Smooth muscle cell (in vitro differentiated cells): ENCODE results near the gene TYROBP. TPM values are rescaled to one million over a fixed set of nuclear protein-coding genes. Genes with fewer than 3 reads are reported as not detected.

Experiments
- DNase-seq: peaks from one replicate; lab custom pipeline; 2025; ENCODE audit not compliant: unreplicated experiment; lab: John Stamatoyannopoulos, UW
- H2AFZ ChIP-seq: fragments of 200-600 bp; sonication (generic); 2 replicates; pipeline ENCODE4 v1.6.0; 2016; ENCODE audit warnings: antibody characterized with exemption, low read depth, mild to moderate bottlenecking
- H3F3A ChIP-seq: fragments of 200-600 bp; sonication (generic); 2 replicates; pipeline ENCODE4 v1.6.0; 2017; ENCODE audit warnings: antibody characterized with exemption, low read depth
- H3K27ac ChIP-seq: fragments of 200-600 bp; sonication (generic); 2 replicates; pipeline ENCODE4 v1.5.1; 2016; ENCODE audit warnings: low read depth, mild to moderate bottlenecking
- H3K27me3 ChIP-seq: fragments of 200-600 bp; sonication (generic); 2 replicates; pipeline ENCODE4 v1.6.1; 2016; ENCODE audit warnings: low read depth, mild to moderate bottlenecking
- H3K36me3 ChIP-seq: fragments of 200-600 bp; sonication (generic); 2 replicates; pipeline ENCODE4 v1.5.1; 2016; ENCODE audit warnings: low read depth
- H3K4me1 ChIP-seq: fragments of 200-600 bp; sonication (generic); 2 replicates; pipeline ENCODE4 v1.5.1; 2016; ENCODE audit warnings: low read depth
- H3K4me2 ChIP-seq: fragments of 200-600 bp; sonication (generic); 2 replicates; pipeline ENCODE4 v1.6.0; 2016; ENCODE audit warnings: mild to moderate bottlenecking
- H3K4me3 ChIP-seq: fragments of 200-600 bp; sonication (generic); 2 replicates; pipeline ENCODE4 v1.5.1; 2016; ENCODE audit warnings: mild to moderate bottlenecking
- H3K79me2 ChIP-seq: fragments of 200-600 bp; sonication (generic); 2 replicates; pipeline ENCODE4 v1.6.0; 2016; ENCODE audit warnings: low read depth, mild to moderate bottlenecking
- H3K9ac ChIP-seq: fragments of 200-600 bp; sonication (generic); 2 replicates; pipeline ENCODE4 v1.6.0; 2016; ENCODE audit warnings: low read depth
- H3K9me3 ChIP-seq: fragments of 200-600 bp; sonication (generic); replicated peaks from 2 replicates; pipeline ENCODE4 v1.5.1; 2016; ENCODE audit warnings: low read depth
- H4K20me1 ChIP-seq: fragments of 200-600 bp; sonication (generic); 2 replicates; pipeline ENCODE4 v1.6.0; 2016; ENCODE audit warnings: low read depth
- WGBS: methylation state at CpG from one replicate; pipeline ENCODE4 v1.1.7; 2016; ENCODE audit warnings: low lambda C conversion rate; 5-methylcytosine and 5-hydroxymethylcytosine counted together
- polyA plus RNA-seq: library from polyadenylated mRNA; unstranded; fragments of >200 nt; fragmentation: Nextera tagmentation; extraction: Ambion mirVana; gene quantifications from 2 replicates; pipeline ENCODE4 v1.2.1, GENCODE V29; 2016
- total RNA-seq: library from RNA; depleted of rRNA; stranded (reverse); fragments of >200 nt; gene quantifications from 2 replicates; pipeline ENCODE4 v1.2.3, GENCODE V29; 2014
- TF ChIP-seq, protein P1 (sequence below): fragments of 200-600 bp; sonication (generic); IDR thresholded peaks from 2 replicates; pipeline ENCODE4 v1.5.1; 2017; ENCODE audit warnings: borderline replicate concordance, mild to moderate bottlenecking, antibody characterized with exemption; ENCODE audit not compliant: insufficient read depth, poor library complexity, severe bottlenecking

Gene TYROBP
- total and polyA plus RNA-seq, 2 experiments from 2014 or later: not detected

DNA sequence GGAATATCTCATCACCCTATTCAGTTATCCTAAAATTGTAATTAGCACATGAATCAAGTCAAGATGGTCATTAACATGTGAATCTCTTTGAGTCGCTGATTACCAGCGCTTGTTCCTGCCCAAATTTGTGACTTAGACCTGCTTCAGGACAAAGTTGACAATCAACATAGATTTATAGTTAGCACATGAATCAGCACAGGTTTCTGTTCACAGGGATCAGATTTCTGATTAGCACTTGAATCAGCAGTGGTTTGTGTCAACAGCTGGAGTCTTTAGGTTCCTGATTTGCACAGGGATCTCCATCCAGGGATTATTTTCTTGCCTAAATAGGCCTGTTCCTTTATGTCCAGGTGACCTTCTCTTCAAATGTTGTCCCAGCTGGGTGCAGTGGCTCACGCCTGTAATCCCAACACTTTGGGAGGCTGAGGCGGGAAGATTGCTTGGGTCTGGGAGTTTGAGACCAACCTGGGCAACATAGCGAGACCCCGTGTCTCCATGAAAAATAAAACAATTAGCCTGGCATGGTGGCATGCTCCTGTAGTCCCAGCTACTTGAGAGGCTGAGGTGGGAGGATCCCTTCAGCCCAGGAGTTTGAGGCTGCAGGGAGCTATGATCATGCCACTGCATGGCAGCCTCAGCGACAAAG is 24.3 kb upstream of the TYROBP start:
- Histone ChIP-seq H3K27me3 (no peaks in the 10 kb centered on the region), H3K4me1 (peaks cover 13% of the 10 kb centered on the region), H3K4me2 (no peak overlapping the region), H3K79me2 (peaks cover 12% of the 10 kb centered on the region), H3K4me3 (no peak overlapping the region), H4K20me1 (peaks cover 6% of the 10 kb centered on the region), H3F3A (peaks cover 5% of the 10 kb centered on the region), H2AFZ (peak overlapping the region; percentile 36), H3K27ac (no peak overlapping the region), H3K36me3 (no peaks in the 10 kb centered on the region), H3K9ac (no peak overlapping the region), H3K9me3 (no peaks in the 10 kb centered on the region)
- 57% methylated on average over 7 of the region's 7 CpGs for WGBS
- no peak for DNase-seq
- TF ChIP-seq, protein P1, sequence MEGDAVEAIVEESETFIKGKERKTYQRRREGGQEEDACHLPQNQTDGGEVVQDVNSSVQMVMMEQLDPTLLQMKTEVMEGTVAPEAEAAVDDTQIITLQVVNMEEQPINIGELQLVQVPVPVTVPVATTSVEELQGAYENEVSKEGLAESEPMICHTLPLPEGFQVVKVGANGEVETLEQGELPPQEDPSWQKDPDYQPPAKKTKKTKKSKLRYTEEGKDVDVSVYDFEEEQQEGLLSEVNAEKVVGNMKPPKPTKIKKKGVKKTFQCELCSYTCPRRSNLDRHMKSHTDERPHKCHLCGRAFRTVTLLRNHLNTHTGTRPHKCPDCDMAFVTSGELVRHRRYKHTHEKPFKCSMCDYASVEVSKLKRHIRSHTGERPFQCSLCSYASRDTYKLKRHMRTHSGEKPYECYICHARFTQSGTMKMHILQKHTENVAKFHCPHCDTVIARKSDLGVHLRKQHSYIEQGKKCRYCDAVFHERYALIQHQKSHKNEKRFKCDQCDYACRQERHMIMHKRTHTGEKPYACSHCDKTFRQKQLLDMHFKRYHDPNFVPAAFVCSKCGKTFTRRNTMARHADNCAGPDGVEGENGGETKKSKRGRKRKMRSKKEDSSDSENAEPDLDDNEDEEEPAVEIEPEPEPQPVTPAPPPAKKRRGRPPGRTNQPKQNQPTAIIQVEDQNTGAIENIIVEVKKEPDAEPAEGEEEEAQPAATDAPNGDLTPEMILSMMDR: no peak

DNA sequence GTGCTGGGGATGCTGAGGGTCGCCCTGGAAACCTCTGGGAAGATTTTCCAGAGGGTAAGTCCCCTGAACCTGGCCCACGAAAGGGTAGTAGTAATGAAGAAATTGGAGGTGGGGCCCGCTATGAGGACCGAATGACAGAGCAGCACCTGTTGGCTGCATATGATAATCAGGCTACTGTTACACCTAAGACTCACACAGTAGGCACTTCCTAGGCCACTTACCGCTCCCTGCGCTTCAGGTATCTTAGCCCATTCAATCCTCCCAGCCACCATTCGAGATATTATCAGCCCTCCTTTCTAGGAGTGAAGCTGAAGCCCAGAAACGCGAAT is 23.7 kb upstream of the TYROBP start:
- Histone ChIP-seq H3K79me2 (peaks cover 12% of the 10 kb centered on the region), H3K4me2 (no peak overlapping the region), H3K27me3 (no peaks in the 10 kb centered on the region), H3K9me3 (no peaks in the 10 kb centered on the region), H3K36me3 (no peaks in the 10 kb centered on the region), H4K20me1 (no peaks in the 10 kb centered on the region), H3K27ac (no peak overlapping the region), H3K9ac (no peak overlapping the region), H3F3A (peaks cover 5% of the 10 kb centered on the region), H2AFZ (peak overlapping the region; percentile 36), H3K4me3 (no peak overlapping the region), H3K4me1 (peaks cover 13% of the 10 kb centered on the region)
- TF ChIP-seq, protein P1: no peak
- no peak for DNase-seq
- WGBS: 8% methylated on average over 9 of the region's 9 CpGs

DNA sequence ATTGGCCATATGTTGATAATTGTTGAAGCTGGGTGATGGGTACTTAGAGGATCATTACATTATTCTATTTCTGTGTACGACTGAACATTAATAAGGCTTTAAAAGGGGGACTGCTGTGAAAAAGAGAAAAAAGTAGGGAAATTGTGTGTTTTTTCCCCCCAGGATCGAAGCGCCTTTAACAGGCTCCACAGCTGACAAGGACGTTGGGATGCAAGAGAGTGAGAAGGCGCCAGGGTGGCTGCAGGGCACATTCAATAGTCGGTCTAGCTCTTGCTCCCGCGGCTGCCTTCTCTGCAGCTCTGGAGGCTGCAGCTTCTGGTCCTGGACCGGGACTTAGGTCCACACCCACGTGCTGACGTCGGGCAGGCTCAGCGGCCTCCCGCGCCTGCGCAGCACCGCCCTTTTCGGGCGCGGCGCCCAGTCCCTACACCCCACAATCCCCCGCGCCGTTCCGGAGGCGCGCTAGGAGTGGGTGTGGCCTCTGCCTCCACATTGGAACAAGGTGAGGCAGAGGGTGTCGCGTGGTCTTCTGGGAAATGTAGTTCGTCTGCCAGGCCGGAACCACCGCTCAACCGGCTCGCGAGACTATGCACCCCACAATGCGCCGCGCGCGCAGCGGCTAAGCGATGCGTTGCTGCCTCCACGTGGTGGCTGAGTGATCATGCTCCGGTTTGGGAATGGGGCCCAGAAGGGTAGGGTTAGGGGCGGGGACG is 23.2 kb upstream of the TYROBP start:
- H3K36me3 ChIP-seq: no peaks in the 10 kb centered on the region
- H3K27me3 ChIP-seq: no peaks in the 10 kb centered on the region
- no peaks in the 10 kb centered on the region for H4K20me1 ChIP-seq
- peak overlapping the region; percentile 79 for H3K4me2 ChIP-seq
- H2AFZ ChIP-seq: peak overlapping the region; percentile 53
- TF ChIP-seq, protein P1: peak; percentile 88
- peaks cover 5% of the 10 kb centered on the region for H3F3A ChIP-seq
- H3K4me1 ChIP-seq: peaks cover 13% of the 10 kb centered on the region
- DNase-seq: peak; percentile 95
- no peak overlapping the region for H3K27ac ChIP-seq
- no peaks in the 10 kb centered on the region for H3K9me3 ChIP-seq
- H3K4me3 ChIP-seq: peak overlapping the region; percentile 40
- WGBS: 1% methylated on average over 45 of the region's 47 CpGs
- H3K9ac ChIP-seq: no peak overlapping the region
- H3K79me2 ChIP-seq: peaks cover 12% of the 10 kb centered on the region
